Vagina (tissue), 2 donors: Measurements from ENCODE around the gene KMT5B. TPM values are rescaled to one million over a fixed set of nuclear protein-coding genes. Genes with fewer than 3 reads are reported as not detected.

Source experiments
- DNase-seq, 2 donors: peaks; one replicate each; pipeline ENCODE4 v3.0.0-alpha.2; 2017; ENCODE audit errors: extremely low spot score in 2 of 2
- H3K27ac ChIP-seq: fragments of 200-600 bp; sonication (generic); one replicate; pipeline ENCODE4 v1.5.1; 2019
- H3K27me3 ChIP-seq: fragments of 200-600 bp; sonication (generic); one replicate; pipeline ENCODE4 v1.5.1; 2019
- H3K36me3 ChIP-seq, 2 donors: fragments of 200-600 bp; sonication (generic); one replicate each; pipeline ENCODE4 v1.5.1; 2017 to 2019
- H3K4me1 ChIP-seq: fragments of 200-600 bp; sonication (generic); one replicate; pipeline ENCODE4 v1.5.1; 2019
- H3K4me3 ChIP-seq, 2 donors: fragments of 200-600 bp; sonication (generic); 1 replicate in 1 of 2; 2 replicates in 1 of 2; pipeline ENCODE4 v1.5.1; 2016 to 2019
- H3K9me3 ChIP-seq: fragments of 200-600 bp; sonication (generic); one replicate; pipeline ENCODE4 v1.5.1; 2019
- POLR2A ChIP-seq, 2 donors: fragments of 450-650 bp; IDR thresholded peaks; one replicate each; pipeline ENCODE4 v1.6.1; 2017; ENCODE audit warnings: antibody characterized with exemption in 2 of 2, mild to moderate bottlenecking in 2 of 2, moderate library complexity in 2 of 2
- POLR2AphosphoS5 ChIP-seq, 2 donors: sonication (generic); formaldehyde crosslinking; IDR thresholded peaks; one replicate each; pipeline ENCODE4 v1.9.0; 2017; ENCODE audit warnings: antibody characterized with exemption in 2 of 2, mild to moderate bottlenecking in 2 of 2, low read depth in 1 of 2; ENCODE audit not compliant: insufficient read depth in 1 of 2
- intact Hi-C: fragments of 100-400 bp; cut with DNase I; formaldehyde crosslinking; loops from one replicate; pipeline ENCODE4 v1.15.1; 2023
- total RNA-seq: library from RNA; depleted of rRNA; stranded (reverse); fragments of >200 nt; gene quantifications from one replicate; pipeline ENCODE4 v1.2.3, GENCODE V29; 2016
- TF ChIP-seq, protein P1 (sequence below), 3 experiments: fragments of 450-650 bp in 2 of 3; fragments of 200-600 bp in 1 of 3; sonication (generic) in 1 of 3; IDR thresholded peaks; one replicate each; pipeline ENCODE4 v1.5.1; 2017 to 2019; ENCODE audit warnings: antibody characterized with exemption in 3 of 3, mild to moderate bottlenecking in 2 of 3, moderate library complexity in 2 of 3

The KMT5B gene
- total RNA-seq, 1 donor from 2014 or later, result 35.4 TPM

DNA sequence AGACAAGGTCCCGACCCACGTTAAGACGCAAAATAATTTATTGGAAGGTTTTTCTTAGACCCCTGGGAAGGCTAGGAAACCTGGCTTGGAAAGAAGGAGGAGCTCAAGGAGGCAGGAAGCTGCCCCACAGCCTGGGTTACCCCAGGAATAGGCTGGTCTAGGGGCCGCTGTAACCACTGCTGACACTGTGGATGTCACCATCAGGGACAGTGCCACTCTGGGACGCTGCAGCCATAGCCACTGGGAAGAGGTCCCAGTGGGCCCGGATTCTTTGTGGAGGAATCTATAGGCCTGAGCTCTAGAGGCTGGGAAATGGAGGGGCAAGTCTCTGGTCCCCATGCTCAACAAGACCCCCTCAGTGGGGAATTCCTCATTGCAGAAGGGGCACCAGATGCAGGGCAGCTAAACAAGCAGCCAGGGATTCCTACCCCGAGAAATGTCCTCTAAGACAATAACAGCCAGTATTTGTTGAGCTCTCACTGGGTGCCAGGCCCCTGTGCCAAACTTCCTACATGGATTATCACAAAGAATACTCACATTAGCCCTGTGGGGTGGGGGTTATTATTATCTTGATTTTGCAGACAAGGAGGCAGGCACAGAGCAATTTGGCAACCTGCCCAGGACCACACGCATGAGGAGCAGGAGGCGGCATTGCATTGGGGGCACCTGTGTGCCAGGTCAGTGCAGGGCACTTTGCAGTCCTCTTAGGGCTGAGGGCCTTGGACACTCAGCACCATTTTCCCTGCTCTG is 72.4 kb downstream of the KMT5B start:
- peaks cover 34% of the 10 kb centered on the region for H3K4me1 ChIP-seq
- DNase-seq, result no peak
- H3K4me3 ChIP-seq, result no peak overlapping the region
- intact Hi-C loops, result no loop called here
- H3K27ac ChIP-seq, result no peak overlapping the region
- no peaks in the 10 kb centered on the region for H3K9me3 ChIP-seq
- TF ChIP-seq POLR2A (IDR thresholded peaks at IDR 0.05) (no peak), POLR2AphosphoS5 (IDR thresholded peaks at IDR 0.05; ENCODE audit: insufficient read depth in 1 of 2, low read depth in 1 of 2) (no peak)
- TF ChIP-seq, protein P1, sequence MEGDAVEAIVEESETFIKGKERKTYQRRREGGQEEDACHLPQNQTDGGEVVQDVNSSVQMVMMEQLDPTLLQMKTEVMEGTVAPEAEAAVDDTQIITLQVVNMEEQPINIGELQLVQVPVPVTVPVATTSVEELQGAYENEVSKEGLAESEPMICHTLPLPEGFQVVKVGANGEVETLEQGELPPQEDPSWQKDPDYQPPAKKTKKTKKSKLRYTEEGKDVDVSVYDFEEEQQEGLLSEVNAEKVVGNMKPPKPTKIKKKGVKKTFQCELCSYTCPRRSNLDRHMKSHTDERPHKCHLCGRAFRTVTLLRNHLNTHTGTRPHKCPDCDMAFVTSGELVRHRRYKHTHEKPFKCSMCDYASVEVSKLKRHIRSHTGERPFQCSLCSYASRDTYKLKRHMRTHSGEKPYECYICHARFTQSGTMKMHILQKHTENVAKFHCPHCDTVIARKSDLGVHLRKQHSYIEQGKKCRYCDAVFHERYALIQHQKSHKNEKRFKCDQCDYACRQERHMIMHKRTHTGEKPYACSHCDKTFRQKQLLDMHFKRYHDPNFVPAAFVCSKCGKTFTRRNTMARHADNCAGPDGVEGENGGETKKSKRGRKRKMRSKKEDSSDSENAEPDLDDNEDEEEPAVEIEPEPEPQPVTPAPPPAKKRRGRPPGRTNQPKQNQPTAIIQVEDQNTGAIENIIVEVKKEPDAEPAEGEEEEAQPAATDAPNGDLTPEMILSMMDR (IDR thresholded peaks at IDR 0.05), result no peak
- no peaks in the 10 kb centered on the region for H3K27me3 ChIP-seq
- no peaks in the 10 kb centered on the region for H3K36me3 ChIP-seq

DNA sequence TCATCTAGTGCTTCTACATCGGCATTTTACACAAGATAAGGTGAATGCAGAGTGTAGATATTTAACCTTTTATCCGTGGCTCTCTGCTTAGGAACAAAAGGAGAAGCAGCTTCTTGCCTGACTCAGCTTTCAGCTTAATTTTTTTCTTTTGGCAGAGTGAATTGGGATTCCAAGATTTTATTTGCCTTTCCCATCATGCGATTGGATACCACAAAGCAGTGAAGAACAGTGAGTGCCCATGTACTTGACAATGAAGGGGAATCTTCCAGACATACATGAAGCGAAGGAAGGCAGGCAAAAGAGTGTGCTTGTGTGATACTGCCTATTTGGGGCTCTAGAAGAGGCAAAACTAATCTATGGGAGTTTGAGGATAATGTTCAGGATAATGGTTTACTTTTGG is 74.9 kb downstream of the KMT5B start:
- peak in 1 of 2 donors; percentile 37 for TF ChIP-seq POLR2AphosphoS5 (IDR thresholded peaks at IDR 0.05; ENCODE audit: insufficient read depth in 1 of 2, low read depth in 1 of 2)
- no peak for TF ChIP-seq POLR2A (IDR thresholded peaks at IDR 0.05)
- TF ChIP-seq, protein P1 (IDR thresholded peaks at IDR 0.05), result no peak
- intact Hi-C loops, result no loop called here
- H3K27ac ChIP-seq, result peak overlapping the region; percentile 83
- no peak for DNase-seq
- peak overlapping the region; percentile 27 to 43 for H3K4me3 ChIP-seq
- H3K9me3 ChIP-seq, result no peaks in the 10 kb centered on the region
- no peaks in the 10 kb centered on the region for H3K36me3 ChIP-seq
- no peaks in the 10 kb centered on the region for H3K27me3 ChIP-seq
- peaks cover 31% of the 10 kb centered on the region for H3K4me1 ChIP-seq

DNA sequence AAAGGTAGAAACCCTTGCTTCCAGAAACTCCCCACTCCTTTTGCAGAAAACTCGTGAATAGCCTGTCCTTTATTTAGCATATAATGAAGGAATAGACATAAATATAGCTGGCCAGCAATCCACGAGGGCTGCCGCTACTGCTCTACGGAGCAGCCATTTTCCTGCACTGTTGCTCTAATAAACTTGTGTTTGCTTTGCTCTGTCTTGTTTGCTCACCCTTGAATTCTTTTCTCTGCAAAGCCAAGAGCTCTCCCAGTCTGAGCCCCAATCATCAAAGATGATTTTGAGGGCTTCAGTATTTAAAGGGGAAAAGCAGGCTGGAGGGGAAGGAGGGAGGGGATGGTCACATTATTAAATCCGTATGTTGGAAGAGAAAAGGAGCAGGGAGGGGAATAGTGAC is 75.3 kb downstream of the KMT5B start:
- TF ChIP-seq, protein P1 (IDR thresholded peaks at IDR 0.05), result no peak
- TF ChIP-seq POLR2AphosphoS5 (IDR thresholded peaks at IDR 0.05; ENCODE audit: insufficient read depth in 1 of 2, low read depth in 1 of 2), result no peak
- no peak for TF ChIP-seq POLR2A (IDR thresholded peaks at IDR 0.05)
- Histone ChIP-seq H3K4me1 (peaks cover 31% of the 10 kb centered on the region), H3K4me3 (peak overlapping the region; percentile 27 to 43), H3K9me3 (no peaks in the 10 kb centered on the region), H3K27me3 (no peaks in the 10 kb centered on the region), H3K36me3 (no peaks in the 10 kb centered on the region), H3K27ac (peak overlapping the region; percentile 83)
- DNase-seq, result no peak
- intact Hi-C loops, result no loop called here

DNA sequence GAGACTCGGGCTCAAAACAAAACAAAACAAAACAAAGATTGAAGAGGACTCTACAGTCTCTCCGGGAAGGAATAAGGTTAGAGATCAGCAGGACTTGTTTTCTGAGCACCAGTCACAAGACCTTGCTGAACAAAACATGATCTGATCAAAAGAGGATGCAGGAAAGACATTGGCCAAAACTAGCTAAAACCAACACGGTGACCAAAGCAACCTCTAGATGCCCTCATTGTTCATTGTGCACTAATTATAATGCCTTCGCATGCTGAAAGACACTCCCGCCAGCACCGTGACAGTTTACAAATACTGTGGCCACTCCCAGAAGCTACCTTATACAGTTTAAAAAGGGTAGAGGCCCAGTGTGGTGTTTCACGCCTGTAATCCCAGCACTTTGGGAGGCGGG is 76.2 kb downstream of the KMT5B start:
- Histone ChIP-seq H3K27ac (peak overlapping the region; percentile 83), H3K9me3 (no peaks in the 10 kb centered on the region), H3K27me3 (no peaks in the 10 kb centered on the region), H3K4me1 (peaks cover 21% of the 10 kb centered on the region), H3K36me3 (no peaks in the 10 kb centered on the region), H3K4me3 (no peak overlapping the region)
- TF ChIP-seq POLR2AphosphoS5 (IDR thresholded peaks at IDR 0.05; ENCODE audit: insufficient read depth in 1 of 2, low read depth in 1 of 2) (no peak), POLR2A (IDR thresholded peaks at IDR 0.05) (no peak)
- TF ChIP-seq, protein P1 (IDR thresholded peaks at IDR 0.05), result no peak
- intact Hi-C loops, result no loop called here
- DNase-seq, result no peak

DNA sequence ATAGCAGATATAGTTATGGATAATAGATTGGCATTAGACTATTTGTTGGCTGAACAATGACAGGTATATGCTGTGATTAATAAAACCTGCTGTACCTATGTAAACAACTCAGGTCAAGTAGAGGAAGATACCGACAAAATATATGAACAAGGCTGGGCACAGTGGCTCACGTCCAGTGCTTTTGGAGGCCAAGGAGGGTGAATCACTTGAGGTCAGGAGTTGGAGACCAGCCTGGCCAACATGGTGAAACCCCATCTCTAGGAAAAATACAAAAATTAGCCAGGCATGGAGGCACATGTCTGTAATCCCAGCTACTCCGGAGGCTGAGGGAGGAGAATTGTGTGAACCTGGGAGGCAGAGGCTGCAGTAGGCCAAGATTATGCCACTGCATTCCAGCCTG is 77.9 kb downstream of the KMT5B start:
- Histone ChIP-seq H3K9me3 (no peaks in the 10 kb centered on the region), H3K27ac (no peak overlapping the region), H3K4me3 (no peak overlapping the region), H3K36me3 (no peaks in the 10 kb centered on the region), H3K27me3 (no peaks in the 10 kb centered on the region), H3K4me1 (peaks cover 17% of the 10 kb centered on the region)
- DNase-seq, result no peak
- intact Hi-C loops, result no loop called here
- TF ChIP-seq, protein P1 (IDR thresholded peaks at IDR 0.05), result no peak
- TF ChIP-seq POLR2AphosphoS5 (IDR thresholded peaks at IDR 0.05; ENCODE audit: insufficient read depth in 1 of 2, low read depth in 1 of 2) (no peak), POLR2A (IDR thresholded peaks at IDR 0.05) (no peak)
